Activated CD4-positive, alpha-beta T cell treated with anti-CD3 and anti-CD28 coated beads, Interleukin-2, amount 10 ng/mL, durations not matched to agents 7 days and 5 days (primary cell): ENCODE measurements around the gene COX6A2. TPM values are rescaled to one million over a fixed set of nuclear protein-coding genes. Genes with fewer than 3 reads are reported as not detected.

ENCODE experiments used
- CTCF ChIA-PET: fragments of 350-600 bp; sonication (Branson Sonifier 250); formaldehyde crosslinking; loops from one replicate; lab custom pipeline; 2021; ENCODE audit warnings: antibody characterized with exemption; lab: Charles Lee
- POLR2A ChIA-PET: fragments of 350-600 bp; sonication (Branson Sonifier 250); formaldehyde crosslinking; loops from one replicate; lab custom pipeline; 2021; ENCODE audit warnings: antibody characterized with exemption; lab: Charles Lee
- DNase-seq: peaks from one replicate; pipeline ENCODE4 v3.0.0-alpha.2; 2020
- H3K27ac Mint-ChIP-seq: one replicate; pipeline ENCODE4 v1.8.0; 2021; ENCODE audit warnings: mild to moderate bottlenecking, moderate library complexity, mixed read lengths
- H3K27me3 Mint-ChIP-seq: one replicate; pipeline ENCODE4 v1.8.0; 2021; ENCODE audit warnings: mixed read lengths
- H3K36me3 Mint-ChIP-seq: one replicate; pipeline ENCODE4 v1.8.0; 2021; ENCODE audit warnings: low read depth, mixed read lengths
- H3K4me1 Mint-ChIP-seq: one replicate; pipeline ENCODE4 v1.8.0; 2021; ENCODE audit warnings: mixed read lengths
- H3K4me3 Mint-ChIP-seq: one replicate; pipeline ENCODE4 v1.8.0; 2021; ENCODE audit warnings: mild to moderate bottlenecking, moderate library complexity, mixed read lengths
- H3K9me3 Mint-ChIP-seq: one replicate; pipeline ENCODE4 v1.8.0; 2021; ENCODE audit warnings: mixed read lengths
- total RNA-seq, 2 experiments: library from RNA; stranded (reverse); gene quantifications; one replicate each; pipeline ENCODE4 v1.2.3, GENCODE V29; 2021

Gene COX6A2
- total RNA-seq, 2 experiments from 2014 or later, result not detected

DNA sequence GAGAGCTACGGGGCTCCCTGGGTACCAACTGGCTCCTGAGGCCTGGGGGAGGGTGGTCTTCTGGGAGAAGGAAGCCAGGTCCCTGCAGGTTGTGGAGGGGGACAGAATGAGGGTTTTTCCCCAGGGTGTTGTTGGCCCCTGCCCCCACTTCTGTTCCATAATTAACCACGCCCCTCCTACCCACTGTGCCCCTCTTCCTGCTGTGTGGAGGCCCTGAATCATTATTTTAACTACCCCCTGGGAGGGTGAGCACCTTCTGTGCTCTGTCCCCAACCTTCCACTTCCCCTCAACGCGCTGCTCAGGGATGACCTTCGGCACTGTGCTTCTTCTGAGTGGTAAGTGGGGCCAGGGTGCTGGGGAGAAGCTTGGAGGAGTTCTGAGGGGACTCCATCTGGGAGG, 35.1 kb downstream of the COX6A2 start, which contains the start of gene ITGAD:
Gene ITGAD (plus strand): TSS at position 280 of the 400 bp plus-strand sequence. CDS start 26 bp downstream, at position 306.
- DNase-seq, result no peak

DNA sequence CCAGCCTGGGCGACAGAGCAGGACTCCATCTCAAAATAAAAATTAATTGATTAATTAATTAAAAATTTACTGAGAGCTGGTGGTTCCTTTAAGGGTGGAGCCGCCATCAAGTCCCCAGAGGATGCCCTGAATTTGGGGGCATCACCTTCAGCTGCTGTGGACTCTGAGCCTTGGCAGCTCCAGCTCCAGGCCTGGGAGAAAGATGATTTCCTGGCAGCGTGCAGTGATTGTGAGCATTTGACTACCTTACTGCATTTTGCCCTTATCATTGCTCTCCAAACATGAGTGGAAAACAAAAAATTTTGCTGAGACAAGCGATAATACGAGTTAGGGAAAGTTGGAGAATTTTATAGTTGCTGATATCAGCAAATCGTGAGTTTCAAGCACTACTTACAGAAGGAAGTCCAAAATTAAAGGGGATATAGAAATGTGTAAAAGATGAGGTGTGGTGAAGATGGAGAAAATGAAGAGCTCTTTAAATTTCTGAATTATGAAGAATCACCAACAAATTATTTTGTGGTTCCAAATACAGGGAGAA, 37.6 kb downstream of the COX6A2 start:
- H3K36me3 Mint-ChIP-seq, result no peaks in the 10 kb centered on the region
- H3K9me3 Mint-ChIP-seq, result no peaks in the 10 kb centered on the region
- no peak overlapping the region for H3K4me3 Mint-ChIP-seq
- no peak overlapping the region for H3K27ac Mint-ChIP-seq
- CTCF ChIA-PET, result no interaction called here
- POLR2A ChIA-PET, result no interaction called here
- DNase-seq, result no peak
- H3K4me1 Mint-ChIP-seq, result peaks cover 3% of the 10 kb centered on the region
- peaks cover 28% of the 10 kb centered on the region for H3K27me3 Mint-ChIP-seq

More for the DNA sequence above, 35.1 kb downstream of the COX6A2 start, which contains the start of gene ITGAD:
- ChIA-PET POLR2A (no interaction called here), CTCF (interaction anchor here (1.0 to 1.5 kb wide), 2 partner anchors 22 to 50 kb away, joined by 3 to 4 read pairs; partner anchors contain the start of gene ZNF843)
- no peaks in the 10 kb centered on the region for H3K36me3 Mint-ChIP-seq
- peaks cover 15% of the 10 kb centered on the region for H3K27me3 Mint-ChIP-seq
- no peaks in the 10 kb centered on the region for H3K4me1 Mint-ChIP-seq
- H3K9me3 Mint-ChIP-seq, result no peaks in the 10 kb centered on the region
- no peak within 1 kb of the TSS for H3K27ac Mint-ChIP-seq
- no peak within 1 kb of the TSS for H3K4me3 Mint-ChIP-seq

DNA sequence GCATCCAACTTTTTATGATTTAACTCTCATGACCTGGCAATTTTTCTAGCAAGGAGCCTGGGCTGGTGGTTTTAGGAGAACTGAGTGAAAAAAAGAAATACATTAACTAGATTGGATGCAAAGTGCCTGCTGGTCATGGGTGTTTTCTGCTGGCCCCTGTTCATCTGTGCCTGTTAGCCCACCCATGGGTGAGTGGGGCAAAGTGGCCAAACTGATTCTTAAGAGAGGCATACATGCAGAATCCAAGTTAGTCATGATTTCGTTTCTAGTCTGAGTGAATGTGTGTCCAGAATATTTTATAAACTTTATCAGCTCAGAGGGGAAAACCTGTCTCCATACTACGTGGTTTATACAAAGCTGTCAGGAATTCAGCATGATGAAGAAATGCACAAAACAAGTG, 39.6 kb downstream of the COX6A2 start:
- CTCF ChIA-PET, result interaction anchor here (0.6 to 1.4 kb wide), 3 partner anchors 15 to 228 kb away, joined by 3 to 8 read pairs (median 5); no protein-coding TSS in a partner anchor
- H3K27me3 Mint-ChIP-seq, result peaks cover 30% of the 10 kb centered on the region
- no peak for DNase-seq
- peaks cover 5% of the 10 kb centered on the region for H3K4me1 Mint-ChIP-seq
- no peak overlapping the region for H3K4me3 Mint-ChIP-seq
- H3K27ac Mint-ChIP-seq, result no peak overlapping the region
- no peaks in the 10 kb centered on the region for H3K9me3 Mint-ChIP-seq
- POLR2A ChIA-PET, result no interaction called here
- H3K36me3 Mint-ChIP-seq, result no peaks in the 10 kb centered on the region

DNA sequence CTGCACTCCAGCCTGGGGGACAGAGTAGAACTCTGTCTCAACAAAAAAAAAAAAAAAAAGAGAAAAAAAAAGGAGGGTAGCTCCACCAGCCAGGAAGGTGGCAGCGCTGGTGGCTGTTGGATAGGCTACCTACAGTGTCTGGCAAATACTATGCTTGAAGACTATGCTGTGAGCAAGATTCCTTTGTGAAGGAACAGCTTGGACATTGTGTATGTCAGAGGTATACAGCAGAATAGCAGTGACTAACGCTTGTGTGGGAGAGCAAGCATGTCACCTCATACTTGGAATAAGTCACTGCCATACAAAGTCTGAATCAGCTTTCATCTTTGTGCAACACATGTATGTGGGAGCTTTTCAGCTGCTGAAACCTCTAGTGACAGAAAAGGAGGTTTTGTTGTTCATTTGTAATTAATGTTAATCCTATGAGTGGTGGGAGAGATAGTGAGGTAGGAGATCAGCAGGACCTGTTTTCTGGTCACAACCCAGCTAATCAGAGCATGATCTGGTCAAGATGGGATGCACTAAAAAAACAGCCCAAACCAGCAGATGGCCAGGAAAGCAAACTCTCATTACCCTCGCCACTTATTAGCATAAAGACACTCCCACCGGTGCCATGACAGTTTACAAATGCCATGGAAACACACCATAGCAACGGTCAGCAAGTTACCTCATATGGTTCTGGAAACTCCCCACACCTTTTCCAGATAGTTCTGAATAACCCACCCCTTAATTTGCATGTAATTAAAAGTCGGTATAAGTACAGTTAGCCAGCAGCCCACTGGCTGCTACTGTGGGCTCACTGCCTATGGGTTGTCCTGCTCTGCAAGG, 41.8 kb downstream of the COX6A2 start:
- H3K4me3 Mint-ChIP-seq, result no peak overlapping the region
- no peaks in the 10 kb centered on the region for H3K9me3 Mint-ChIP-seq
- no peak overlapping the region for H3K27ac Mint-ChIP-seq
- H3K4me1 Mint-ChIP-seq, result peaks cover 8% of the 10 kb centered on the region
- ChIA-PET POLR2A (interaction anchor here (0.6 kb wide), 1 partner anchor 57 kb away, joined by 3 read pairs; no protein-coding TSS in a partner anchor), CTCF (interaction anchor here (0.6 to 1.3 kb wide), 5 partner anchors 9 to 244 kb away, joined by 3 read pairs; no protein-coding TSS in a partner anchor)
- DNase-seq, result no peak
- no peaks in the 10 kb centered on the region for H3K36me3 Mint-ChIP-seq
- H3K27me3 Mint-ChIP-seq, result peaks cover 32% of the 10 kb centered on the region

DNA sequence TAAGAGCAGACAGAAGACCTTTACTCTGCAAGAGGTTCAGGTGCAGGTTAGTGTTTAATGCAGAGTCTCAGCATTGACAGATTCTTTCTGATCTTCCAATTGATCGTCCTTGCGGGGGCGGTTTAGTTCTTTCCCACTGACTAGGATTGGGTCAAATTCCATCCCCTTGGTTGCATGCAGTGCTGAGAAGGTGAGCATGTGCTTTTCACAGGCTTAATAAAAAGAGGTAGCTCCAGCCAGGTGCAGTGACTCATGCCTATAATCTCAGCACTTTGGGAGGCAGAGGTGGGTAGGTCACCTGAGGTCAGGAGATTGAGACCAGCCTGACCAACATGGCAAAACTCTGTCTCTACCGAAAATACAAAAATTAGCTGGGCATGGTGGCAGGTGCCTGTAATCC, 42.5 kb downstream of the COX6A2 start:
- H3K9me3 Mint-ChIP-seq, result no peaks in the 10 kb centered on the region
- H3K4me1 Mint-ChIP-seq, result peaks cover 8% of the 10 kb centered on the region
- H3K4me3 Mint-ChIP-seq, result no peak overlapping the region
- no peaks in the 10 kb centered on the region for H3K36me3 Mint-ChIP-seq
- ChIA-PET CTCF (interaction anchor here (1.1 to 1.3 kb wide), 4 partner anchors 8 to 243 kb away, joined by 3 read pairs; no protein-coding TSS in a partner anchor), POLR2A (no interaction called here)
- DNase-seq, result no peak
- H3K27ac Mint-ChIP-seq, result no peak overlapping the region
- peaks cover 30% of the 10 kb centered on the region for H3K27me3 Mint-ChIP-seq

DNA sequence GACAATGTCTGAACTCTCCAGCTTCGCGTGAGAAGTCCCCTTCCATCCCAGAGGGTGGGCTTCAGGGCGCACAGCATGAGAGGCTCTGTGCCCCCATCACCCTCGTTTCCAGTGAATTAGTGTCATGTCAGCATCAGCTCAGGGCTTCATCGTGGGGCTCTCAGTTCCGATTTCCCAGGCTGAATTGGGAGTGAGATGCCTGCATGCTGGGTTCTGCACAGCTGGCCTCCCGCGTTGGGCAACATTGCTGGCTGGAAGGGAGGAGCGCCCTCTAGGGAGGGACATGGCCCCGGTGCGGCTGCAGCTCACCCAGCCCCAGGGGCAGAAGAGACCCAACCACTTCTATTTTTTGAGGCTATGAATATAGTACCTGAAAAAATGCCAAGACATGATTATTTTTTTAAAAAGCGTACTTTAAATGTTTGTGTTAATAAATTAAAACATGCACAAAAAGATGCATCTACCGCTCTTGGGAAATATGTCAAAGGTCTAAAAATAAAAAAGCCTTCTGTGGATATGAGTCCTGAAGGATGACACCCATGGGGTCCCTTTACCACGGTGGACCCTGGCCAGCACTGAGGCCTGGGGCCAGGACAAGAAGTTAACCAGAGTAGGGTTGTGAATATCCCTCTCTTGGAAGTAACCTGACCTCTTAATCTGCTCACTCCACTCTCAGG, 45.5 kb downstream of the COX6A2 start:
- no peaks in the 10 kb centered on the region for H3K36me3 Mint-ChIP-seq
- DNase-seq, result peak; percentile 71
- ChIA-PET POLR2A (interaction anchor here (0.6 to 0.9 kb wide), 2 partner anchors 166 to 189 kb away, joined by 3 read pairs; partner anchors contain the start of gene PYDC1), CTCF (interaction anchor here (0.5 to 1.8 kb wide), 18 partner anchors 9 to 1554 kb away, joined by 3 to 8 read pairs (median 3); partner anchors contain the start of genes COX6A2, PYCARD and ZNF843)
- peaks cover 16% of the 10 kb centered on the region for H3K27me3 Mint-ChIP-seq
- H3K9me3 Mint-ChIP-seq, result no peaks in the 10 kb centered on the region
- no peak overlapping the region for H3K27ac Mint-ChIP-seq
- H3K4me3 Mint-ChIP-seq, result no peak overlapping the region
- H3K4me1 Mint-ChIP-seq, result peaks cover 8% of the 10 kb centered on the region

DNA sequence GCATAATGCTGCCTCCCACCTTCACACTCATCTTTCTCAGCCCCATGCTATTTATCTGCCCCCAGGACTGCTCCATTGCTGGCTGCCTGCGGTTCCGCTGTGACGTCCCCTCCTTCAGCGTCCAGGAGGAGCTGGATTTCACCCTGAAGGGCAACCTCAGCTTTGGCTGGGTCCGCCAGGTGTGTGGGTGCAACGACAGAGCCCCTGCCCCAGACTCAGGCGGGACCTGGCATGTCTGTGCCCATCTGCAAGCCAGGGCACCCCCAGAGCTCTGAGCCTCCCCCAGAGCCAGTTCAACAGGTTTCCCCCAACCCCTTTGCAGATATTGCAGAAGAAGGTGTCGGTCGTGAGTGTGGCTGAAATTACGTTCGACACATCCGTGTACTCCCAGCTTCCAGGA, 48.0 kb downstream of the COX6A2 start:
- no peak for DNase-seq
- peaks cover 5% of the 10 kb centered on the region for H3K4me1 Mint-ChIP-seq
- H3K9me3 Mint-ChIP-seq, result no peaks in the 10 kb centered on the region
- H3K36me3 Mint-ChIP-seq, result no peaks in the 10 kb centered on the region
- ChIA-PET POLR2A (no interaction called here), CTCF (no interaction called here)
- no peak overlapping the region for H3K27ac Mint-ChIP-seq
- H3K27me3 Mint-ChIP-seq, result peaks cover 7% of the 10 kb centered on the region
- no peak overlapping the region for H3K4me3 Mint-ChIP-seq

Other genes with a start within 250 kb of the COX6A2 start
- gene FUS, start 248.2 kb downstream of the COX6A2 start, total RNA-seq, result 100 to 1,000 TPM; 552 to 581 TPM
- 10 to 100 TPM; 66.8 to 68.0 TPM for gene PYCARD, start 225.6 kb downstream of the COX6A2 start, total RNA-seq
- gene TRIM72, start 214.2 kb downstream of the COX6A2 start, total RNA-seq, result not detected
- gene PYDC1, start 211.2 kb downstream of the COX6A2 start, total RNA-seq, result not detected
- gene ITGAM, start 168.4 kb downstream of the COX6A2 start, total RNA-seq, result 10 to 100 TPM; 22.0 to 22.6 TPM
- 1 to 10 TPM; 2.9 to 3.1 TPM for gene ITGAX, start 73.2 kb downstream of the COX6A2 start, total RNA-seq
- gene ITGAD, start 35.0 kb downstream of the COX6A2 start, total RNA-seq, result not detected
- gene ZNF843, start 14.4 kb upstream of the COX6A2 start, total RNA-seq, result under 1 TPM; 0.07 to 0.12 TPM
- 10 to 100 TPM; 11.4 to 12.3 TPM for gene ARMC5, start 31.1 kb upstream of the COX6A2 start, total RNA-seq
- gene TGFB1I1, start 43.8 kb upstream of the COX6A2 start, total RNA-seq, result under 1 TPM; 0.20 to 0.48 TPM
- under 1 TPM in 1 of 2 experiments, not detected in 1; 0.52 TPM for gene SLC5A2, start 54.8 kb upstream of the COX6A2 start, total RNA-seq
- gene RUSF1, start 80.0 kb upstream of the COX6A2 start, total RNA-seq, result 10 to 100 TPM; 39.5 to 43.7 TPM
- gene AHSP, start 99.5 kb upstream of the COX6A2 start, total RNA-seq, result not detected